ENCODE results near the gene TRPM5.

TRPM5 gene

GRCh38 chr11:2402890-2403645, 41.2 kb downstream of the TRPM5 start:
- no peak for DNase-seq

GRCh38 chr11:2402106-2402505, 42.2 kb downstream of the TRPM5 start:
- no peak for DNase-seq

GRCh38 chr11:2401436-2401984, 42.8 kb downstream of the TRPM5 start:
- DNase-seq = no peak

- no peak for DNase-seq
Measured at GRCh38 chr11:2400762-2401435, 43.4 kb downstream of the TRPM5 start.

- DNase-seq = peak; percentile 98 to 100
Measured at GRCh38 chr11:2400069-2400761, 44.1 kb downstream of the TRPM5 start, which contains the start of gene TSSC4. TSS of gene TSSC4 (plus strand) at chr11:2400750. CDS start at chr11:2402634, 1,884 bp downstream.

- peak in 1 of 2 experiments; percentile 22 for DNase-seq
Measured at GRCh38 chr11:2399488-2400068, 44.7 kb downstream of the TRPM5 start.

- no peak for DNase-seq
Measured at GRCh38 chr11:2398664-2399355, 45.5 kb downstream of the TRPM5 start.

GRCh38 chr11:2397005-2397404, 47.3 kb downstream of the TRPM5 start:
- DNase-seq = no peak

- DNase-seq = no peak
Measured at GRCh38 chr11:2396471-2396870, 47.8 kb downstream of the TRPM5 start.

GRCh38 chr11:2395856-2396255, 48.5 kb downstream of the TRPM5 start:
- no peak for DNase-seq

GRCh38 chr11:2395211-2395730, 49.0 kb downstream of the TRPM5 start:
- no peak for DNase-seq

GRCh38 chr11:2394818-2395105, 49.6 kb downstream of the TRPM5 start:
- DNase-seq = no peak
